Activated CD8-positive, alpha-beta memory T cell treated with anti-CD3 and anti-CD28 coated beads, Interleukin-2, amount 50 U/mL, for 1 hour (primary cell): ENCODE results near the gene SLC1A5.

Experiments
- DNase-seq: peaks from one replicate; pipeline ENCODE4 v3.0.0-alpha.2; 2020; ENCODE audit errors: extremely low read depth

The SLC1A5 gene

GRCh38 chr19:46725859-46726393 lies 62.5 kb downstream of the SLC1A5 start:
- no peak for DNase-seq

- no peak for DNase-seq
These were observed 63.2 kb downstream of the SLC1A5 start for GRCh38 chr19:46725036-46725820.
